Right atrium auricular region (tissue), 2 donors: ENCODE data around the gene KCNH2. TPM values are rescaled to one million over a fixed set of nuclear protein-coding genes. Genes with fewer than 3 reads are reported as not detected.

ENCODE experiments used
- DNase-seq: peaks from one replicate; pipeline ENCODE4 v3.0.0-alpha.2; 2019; ENCODE audit warnings: low spot score
- H3K27ac ChIP-seq, 2 donors: fragments of 200-600 bp; sonication (generic); 1 replicate in 1 of 2; 2 replicates in 1 of 2; pipeline ENCODE4 v1.5.1; 2016 to 2019
- H3K27me3 ChIP-seq, 2 donors: fragments of 200-600 bp; sonication (generic); one replicate each; pipeline versions ENCODE4 v1.5.1 to v1.6.0; 2017 to 2019
- H3K36me3 ChIP-seq: fragments of 200-600 bp; sonication (generic); one replicate; pipeline ENCODE4 v1.5.1; 2016
- H3K4me1 ChIP-seq, 2 donors: fragments of 200-600 bp; sonication (generic); one replicate each; pipeline versions ENCODE4 v1.5.1 to v1.6.0; 2017 to 2019
- H3K4me3 ChIP-seq, 2 donors: fragments of 200-600 bp; sonication (generic); 1 replicate in 1 of 2; 2 replicates in 1 of 2; pipeline ENCODE4 v1.5.1; 2017 to 2019; ENCODE audit warnings: mild to moderate bottlenecking in 1 of 2, moderate library complexity in 1 of 2
- H3K9me3 ChIP-seq, 2 donors: fragments of 200-600 bp; sonication (generic); one replicate each; pipeline ENCODE4 v1.5.1; 2019
- total RNA-seq, 2 donors: library from RNA; depleted of rRNA; stranded (reverse); fragments of >200 nt; gene quantifications; one replicate each; pipeline ENCODE4 v1.1.0, GENCODE V29; 2016
- TF ChIP-seq, protein P1 (sequence below), 2 donors: fragments of 200-600 bp; sonication (generic); IDR thresholded peaks; one replicate each; pipeline ENCODE4 v1.5.1; 2019; ENCODE audit warnings: antibody characterized with exemption in 2 of 2

Gene KCNH2
- total RNA-seq, 2 donors from 2014 or later = 119 to 128 TPM

- H3K36me3 ChIP-seq = peaks cover 10% of the 10 kb centered on the region
- H3K27ac ChIP-seq = peak overlapping the region; percentile 75 to 90
- no peak for DNase-seq
- no peaks in the 10 kb centered on the region for H3K9me3 ChIP-seq
- no peak overlapping the region for H3K4me3 ChIP-seq
- TF ChIP-seq, protein P1, sequence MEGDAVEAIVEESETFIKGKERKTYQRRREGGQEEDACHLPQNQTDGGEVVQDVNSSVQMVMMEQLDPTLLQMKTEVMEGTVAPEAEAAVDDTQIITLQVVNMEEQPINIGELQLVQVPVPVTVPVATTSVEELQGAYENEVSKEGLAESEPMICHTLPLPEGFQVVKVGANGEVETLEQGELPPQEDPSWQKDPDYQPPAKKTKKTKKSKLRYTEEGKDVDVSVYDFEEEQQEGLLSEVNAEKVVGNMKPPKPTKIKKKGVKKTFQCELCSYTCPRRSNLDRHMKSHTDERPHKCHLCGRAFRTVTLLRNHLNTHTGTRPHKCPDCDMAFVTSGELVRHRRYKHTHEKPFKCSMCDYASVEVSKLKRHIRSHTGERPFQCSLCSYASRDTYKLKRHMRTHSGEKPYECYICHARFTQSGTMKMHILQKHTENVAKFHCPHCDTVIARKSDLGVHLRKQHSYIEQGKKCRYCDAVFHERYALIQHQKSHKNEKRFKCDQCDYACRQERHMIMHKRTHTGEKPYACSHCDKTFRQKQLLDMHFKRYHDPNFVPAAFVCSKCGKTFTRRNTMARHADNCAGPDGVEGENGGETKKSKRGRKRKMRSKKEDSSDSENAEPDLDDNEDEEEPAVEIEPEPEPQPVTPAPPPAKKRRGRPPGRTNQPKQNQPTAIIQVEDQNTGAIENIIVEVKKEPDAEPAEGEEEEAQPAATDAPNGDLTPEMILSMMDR (IDR thresholded peaks at IDR 0.05) = no peak
- H3K4me1 ChIP-seq = peaks cover 0 to 76% of the 10 kb centered on the region in 2 donors
- no peaks in the 10 kb centered on the region for H3K27me3 ChIP-seq
Observed at GRCh38 chr7:150958062-150958552, 20.0 kb downstream of the KCNH2 start.

- peaks cover 10% of the 10 kb centered on the region for H3K36me3 ChIP-seq
- H3K27ac ChIP-seq = peak overlapping the region; percentile 75 to 85
- TF ChIP-seq, protein P1 (IDR thresholded peaks at IDR 0.05) = no peak
- H3K4me1 ChIP-seq = peaks cover 0 to 68% of the 10 kb centered on the region in 2 donors
- H3K27me3 ChIP-seq = no peaks in the 10 kb centered on the region
- no peak for DNase-seq
- H3K4me3 ChIP-seq = no peak overlapping the region
- no peaks in the 10 kb centered on the region for H3K9me3 ChIP-seq
Observed at GRCh38 chr7:150957133-150958020, 20.7 kb downstream of the KCNH2 start.

GRCh38 chr7:150956395-150957132, 21.6 kb downstream of the KCNH2 start:
- TF ChIP-seq, protein P1 (IDR thresholded peaks at IDR 0.05) = no peak
- H3K27ac ChIP-seq = peak overlapping the region; percentile 75 to 85

GRCh38 chr7:150955519-150956394, 22.4 kb downstream of the KCNH2 start:
- peaks cover 0 to 56% of the 10 kb centered on the region in 2 donors for H3K4me1 ChIP-seq
- DNase-seq = no peak
- H3K4me3 ChIP-seq = peak overlapping the region in 1 of 2 donors; percentile 2
- H3K36me3 ChIP-seq = peaks cover 13% of the 10 kb centered on the region
- TF ChIP-seq, protein P1 (IDR thresholded peaks at IDR 0.05) = no peak
- H3K9me3 ChIP-seq = no peaks in the 10 kb centered on the region
- H3K27me3 ChIP-seq = no peaks in the 10 kb centered on the region
- peak overlapping the region; percentile 75 to 85 for H3K27ac ChIP-seq

More at GRCh38 chr7:150956395-150957132, 21.6 kb downstream of the KCNH2 start:
- Histone ChIP-seq H3K4me1 (peaks cover 0 to 60% of the 10 kb centered on the region in 2 donors), H3K9me3 (no peaks in the 10 kb centered on the region), H3K4me3 (no peak overlapping the region), H3K27me3 (no peaks in the 10 kb centered on the region), H3K36me3 (peaks cover 10% of the 10 kb centered on the region)
- no peak for DNase-seq

DNA sequence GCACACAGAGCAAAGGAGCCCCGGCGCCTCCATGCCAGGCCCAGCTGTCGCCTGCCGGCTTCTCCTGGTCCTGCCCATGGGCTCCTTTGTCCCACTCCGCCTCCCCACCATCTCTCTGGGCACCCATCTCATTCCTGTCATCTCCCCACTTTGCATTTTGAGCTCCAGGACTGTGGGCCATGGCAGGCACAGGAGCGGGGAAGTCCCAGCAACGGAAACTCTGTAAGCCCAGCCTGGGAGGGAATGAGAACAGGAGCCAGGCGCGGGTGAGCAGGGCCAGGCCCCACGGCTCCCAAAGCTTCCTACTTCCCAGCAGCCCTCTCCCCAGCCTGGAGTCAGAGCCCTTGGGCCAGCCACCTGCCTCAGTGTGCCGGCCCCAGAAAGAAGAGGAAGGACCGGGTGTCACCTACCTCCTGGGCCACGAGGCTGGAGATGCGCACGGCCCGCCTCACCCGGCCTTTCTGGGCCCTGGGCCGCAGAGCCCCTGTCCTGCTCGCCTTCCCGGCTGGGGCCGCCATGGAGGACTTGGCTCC, 23.1 kb downstream of the KCNH2 start:
- peak overlapping the region; percentile 75 to 85 for H3K27ac ChIP-seq
- H3K4me1 ChIP-seq = peaks cover 0 to 51% of the 10 kb centered on the region in 2 donors

More for the DNA sequence above, 23.1 kb downstream of the KCNH2 start:
- TF ChIP-seq, protein P1 (IDR thresholded peaks at IDR 0.05) = no peak
- DNase-seq = no peak
- peaks cover 20% of the 10 kb centered on the region for H3K36me3 ChIP-seq
- no peaks in the 10 kb centered on the region for H3K9me3 ChIP-seq
- no peaks in the 10 kb centered on the region for H3K27me3 ChIP-seq
- H3K4me3 ChIP-seq = peak overlapping the region in 1 of 2 donors; percentile 2
